Stomach (tissue), 9 donors: ENCODE results near the gene CALM3. TPM values are rescaled to one million over a fixed set of nuclear protein-coding genes. Genes with fewer than 3 reads are reported as not detected.

Source experiments
- DNase-seq, 2 donors: peaks; one replicate each; pipeline versions ENCODE4 v3.0.0 to v3.0.0-alpha.2; 2013 to 2019
- H3K27ac ChIP-seq, 5 donors: fragments of 200-600 bp in 4 of 5; sonication (generic) in 4 of 5; one replicate each; pipeline ENCODE4 v1.5.1; 2013 to 2019; ENCODE audit warnings: mild to moderate bottlenecking in 1 of 5, moderate library complexity in 1 of 5
- H3K27me3 ChIP-seq, 3 donors: fragments of 200-600 bp; sonication (generic); one replicate each; pipeline ENCODE4 v1.5.1; 2017 to 2019; ENCODE audit warnings: mixed run types in 1 of 3
- H3K36me3 ChIP-seq, 4 donors: fragments of 200-600 bp; sonication (generic); 1 replicate in 3 of 4; 2 replicates in 1 of 4; pipeline ENCODE4 v1.5.1; 2016 to 2019
- H3K4me1 ChIP-seq, 4 donors: fragments of 200-600 bp; sonication (generic); one replicate each; pipeline ENCODE4 v1.5.1; 2016 to 2019
- H3K4me3 ChIP-seq, 4 donors: fragments of 200-600 bp; sonication (generic) in 3 of 4; one replicate each; pipeline ENCODE4 v1.5.1; 2016 to 2019; ENCODE audit warnings: mild to moderate bottlenecking in 1 of 4
- H3K9me3 ChIP-seq, 4 donors: fragments of 200-600 bp; sonication (generic); one replicate each; pipeline ENCODE4 v1.5.1; 2016 to 2019
- CTCF ChIP-seq, 7 experiments: fragments of 450-650 bp in 4 of 7; fragments of 200-600 bp in 3 of 7; sonication (generic) in 3 of 7; IDR thresholded peaks; one replicate each; pipeline ENCODE4 v1.5.1; 2016 to 2019; ENCODE audit warnings: antibody characterized with exemption in 7 of 7, control low read depth in 2 of 7, mild to moderate bottlenecking in 1 of 7
- EP300 ChIP-seq: sonication (generic); formaldehyde crosslinking; IDR thresholded peaks from one replicate; pipeline ENCODE4 v1.6.1; 2017; ENCODE audit warnings: antibody characterized with exemption
- POLR2A ChIP-seq, 4 donors: fragments of 450-650 bp; IDR thresholded peaks; one replicate each; pipeline ENCODE4 v1.6.1; 2016; ENCODE audit warnings: antibody characterized with exemption in 4 of 4, control low read depth in 2 of 4, mild to moderate bottlenecking in 1 of 4, moderate library complexity in 1 of 4
- POLR2AphosphoS5 ChIP-seq, 3 donors: sonication (generic); formaldehyde crosslinking; IDR thresholded peaks; one replicate each; pipeline ENCODE4 v1.6.1; 2016; ENCODE audit warnings: antibody characterized with exemption in 3 of 3
- WGBS, 5 donors: extraction: QIAGEN DNeasy Blood & Tissue Kit in 3 of 5; methylation state at CpG; one replicate each; pipeline versions ENCODE4 v1.1.5 to v1.1.7; 2013 to 2018; 5-methylcytosine and 5-hydroxymethylcytosine counted together
- intact Hi-C: fragments of 100-400 bp; cut with DNase I; formaldehyde crosslinking; loops from one replicate; pipeline ENCODE4 v1.15.1; 2023; ENCODE audit warnings: low total_unique reads
- polyA plus RNA-seq, 3 donors: library from polyadenylated mRNA; stranded (reverse); fragments of 200-250 nt; gene quantifications; one replicate each; pipeline ENCODE4 v1.2.3, GENCODE V29; 2013
- total RNA-seq, 5 donors: library from RNA; depleted of rRNA; stranded (reverse); fragments of >200 nt; gene quantifications; one replicate each; pipeline versions ENCODE4 v1.1.0 to v1.2.3, GENCODE V29; 2014 to 2016
- donor health status: healthy with polysubstance abuse.
- donor health status: Bipolar disorder and iron deficiency.
- donor health status: healthy.

Gene CALM3
- total and polyA plus RNA-seq, 8 donors, result 84.2 to 203 (median 112) TPM

GRCh38 chr19:46580247-46580646, 20.9 kb upstream of the CALM3 start:
- WGBS, 5 donors, result 79 to 87% (median 83%) methylated on average over 2 of the region's 2 CpGs

GRCh38 chr19:46585539-46585938, 15.6 kb upstream of the CALM3 start:
- Histone ChIP-seq H3K9me3 (no peaks in the 10 kb centered on the region), H3K4me3 (no peak overlapping the region), H3K36me3 (no peaks in the 10 kb centered on the region), H3K4me1 (no peaks in the 10 kb centered on the region), H3K27me3 (no peaks in the 10 kb centered on the region), H3K27ac (no peak overlapping the region)
- DNase-seq, result no peak
- WGBS, 5 donors, result 88 to 100% (median 93%) methylated on average over 1 of the region's 1 CpG
- TF ChIP-seq POLR2AphosphoS5 (IDR thresholded peaks at IDR 0.05), result no peak
- TF ChIP-seq CTCF (IDR thresholded peaks at IDR 0.05), result no peak
- no peak for TF ChIP-seq EP300
- TF ChIP-seq POLR2A (IDR thresholded peaks at IDR 0.05), result no peak
- intact Hi-C loops, result no loop called here

More at GRCh38 chr19:46580247-46580646, 20.9 kb upstream of the CALM3 start:
- no peak for TF ChIP-seq POLR2A (IDR thresholded peaks at IDR 0.05)
- TF ChIP-seq CTCF (IDR thresholded peaks at IDR 0.05), result no peak
- TF ChIP-seq POLR2AphosphoS5 (IDR thresholded peaks at IDR 0.05), result no peak
- TF ChIP-seq EP300, result no peak
- Histone ChIP-seq H3K36me3 (no peaks in the 10 kb centered on the region), H3K9me3 (no peaks in the 10 kb centered on the region), H3K27me3 (no peaks in the 10 kb centered on the region), H3K27ac (no peak overlapping the region), H3K4me3 (no peak overlapping the region), H3K4me1 (no peaks in the 10 kb centered on the region)
- DNase-seq, result no peak
- intact Hi-C loops, result no loop called here

GRCh38 chr19:46586294-46586693, 14.8 kb upstream of the CALM3 start:
- no peak for DNase-seq
- H3K36me3 ChIP-seq, result no peaks in the 10 kb centered on the region
- TF ChIP-seq POLR2AphosphoS5 (IDR thresholded peaks at IDR 0.05) (no peak), POLR2A (IDR thresholded peaks at IDR 0.05) (no peak), EP300 (no peak), CTCF (IDR thresholded peaks at IDR 0.05) (no peak)
- intact Hi-C loops, result no loop called here
- WGBS, 5 donors, result 29 to 60% (median 35%) methylated on average over 4 of the region's 4 CpGs
- no peaks in the 10 kb centered on the region for H3K4me1 ChIP-seq
- H3K27me3 ChIP-seq, result no peaks in the 10 kb centered on the region
- H3K4me3 ChIP-seq, result no peak overlapping the region
- no peak overlapping the region for H3K27ac ChIP-seq
- H3K9me3 ChIP-seq, result no peaks in the 10 kb centered on the region

GRCh38 chr19:46587861-46588260, 13.3 kb upstream of the CALM3 start:
- WGBS, 5 donors, result 59 to 76% (median 70%) methylated on average over 3 of the region's 3 CpGs
- intact Hi-C loops, result no loop called here

More at GRCh38 chr19:46587861-46588260, 13.3 kb upstream of the CALM3 start:
- no peaks in the 10 kb centered on the region for H3K4me1 ChIP-seq
- no peak for TF ChIP-seq CTCF (IDR thresholded peaks at IDR 0.05)
- TF ChIP-seq POLR2AphosphoS5 (IDR thresholded peaks at IDR 0.05), result no peak
- TF ChIP-seq POLR2A (IDR thresholded peaks at IDR 0.05), result no peak
- no peak for TF ChIP-seq EP300
- H3K4me3 ChIP-seq, result no peak overlapping the region
- no peaks in the 10 kb centered on the region for H3K36me3 ChIP-seq
- H3K27me3 ChIP-seq, result no peaks in the 10 kb centered on the region
- no peak overlapping the region for H3K27ac ChIP-seq
- no peaks in the 10 kb centered on the region for H3K9me3 ChIP-seq
- no peak for DNase-seq
